ENCODE results near the gene WWP2.

WWP2 gene

GRCh38 chr16:69938981-69939820, 177.1 kb downstream of the WWP2 start:
- H3K79me2 ChIP-seq (ENCODE audit: insufficient read depth, low read depth), result no peaks in the 10 kb centered on the region
- H2AFZ ChIP-seq (ENCODE audit: low read depth), result no peak overlapping the region
- no peak overlapping the region for H3K4me3 ChIP-seq (IDR thresholded peaks at IDR 0.05; ENCODE audit: insufficient read depth, low read depth, low read length)
- no peak overlapping the region for H3K9ac ChIP-seq
- no peaks in the 10 kb centered on the region for H3K4me1 ChIP-seq (ENCODE audit: low read depth, poor library complexity, severe bottlenecking)
- H3K36me3 ChIP-seq (ENCODE audit: insufficient read depth), result no peaks in the 10 kb centered on the region
- no peaks in the 10 kb centered on the region for H3K27me3 ChIP-seq (ENCODE audit: insufficient read depth, low read depth)
- no peak overlapping the region for H3K27ac ChIP-seq
- no peak for TF ChIP-seq CTCF (conservative IDR thresholded peaks at IDR 0.05; ENCODE audit: low read depth, low read length)
- H3K4me2 ChIP-seq, result no peak overlapping the region
- H4K20me1 ChIP-seq (ENCODE audit: insufficient read depth), result no peaks in the 10 kb centered on the region

- H3K27ac ChIP-seq, result no peak overlapping the region
- no peak overlapping the region for H3K4me2 ChIP-seq
- H3K9ac ChIP-seq, result no peak overlapping the region
- no peaks in the 10 kb centered on the region for H3K79me2 ChIP-seq (ENCODE audit: insufficient read depth, low read depth)
- no peaks in the 10 kb centered on the region for H4K20me1 ChIP-seq (ENCODE audit: insufficient read depth)
- TF ChIP-seq CTCF (conservative IDR thresholded peaks at IDR 0.05; ENCODE audit: low read depth, low read length), result no peak
- no peak overlapping the region for H3K4me3 ChIP-seq (IDR thresholded peaks at IDR 0.05; ENCODE audit: insufficient read depth, low read depth, low read length)
- H2AFZ ChIP-seq (ENCODE audit: low read depth), result no peak overlapping the region
- no peaks in the 10 kb centered on the region for H3K36me3 ChIP-seq (ENCODE audit: insufficient read depth)
- no peaks in the 10 kb centered on the region for H3K27me3 ChIP-seq (ENCODE audit: insufficient read depth, low read depth)
- H3K4me1 ChIP-seq (ENCODE audit: low read depth, poor library complexity, severe bottlenecking), result no peaks in the 10 kb centered on the region
Observed at GRCh38 chr16:69939821-69940585, 177.9 kb downstream of the WWP2 start.

- Histone ChIP-seq H4K20me1 (ENCODE audit: insufficient read depth) (no peaks in the 10 kb centered on the region), H3K27ac (no peak overlapping the region), H2AFZ (ENCODE audit: low read depth) (no peak overlapping the region), H3K9ac (no peak overlapping the region), H3K27me3 (ENCODE audit: insufficient read depth, low read depth) (no peaks in the 10 kb centered on the region), H3K4me2 (no peak overlapping the region), H3K79me2 (ENCODE audit: insufficient read depth, low read depth) (no peaks in the 10 kb centered on the region), H3K4me3 (IDR thresholded peaks at IDR 0.05; ENCODE audit: insufficient read depth, low read depth, low read length) (no peak overlapping the region), H3K4me1 (ENCODE audit: low read depth, poor library complexity, severe bottlenecking) (no peaks in the 10 kb centered on the region), H3K36me3 (ENCODE audit: insufficient read depth) (no peaks in the 10 kb centered on the region)
- no peak for TF ChIP-seq CTCF (conservative IDR thresholded peaks at IDR 0.05; ENCODE audit: low read depth, low read length)
Observed at GRCh38 chr16:69940676-69941075, 178.5 kb downstream of the WWP2 start.

- Histone ChIP-seq H3K9ac (no peak overlapping the region), H3K79me2 (ENCODE audit: insufficient read depth, low read depth) (no peaks in the 10 kb centered on the region), H4K20me1 (ENCODE audit: insufficient read depth) (no peaks in the 10 kb centered on the region), H3K4me1 (ENCODE audit: low read depth, poor library complexity, severe bottlenecking) (no peaks in the 10 kb centered on the region), H3K4me2 (no peak overlapping the region), H3K27me3 (ENCODE audit: insufficient read depth, low read depth) (no peaks in the 10 kb centered on the region), H2AFZ (ENCODE audit: low read depth) (no peak overlapping the region), H3K36me3 (ENCODE audit: insufficient read depth) (no peaks in the 10 kb centered on the region), H3K27ac (no peak overlapping the region), H3K4me3 (IDR thresholded peaks at IDR 0.05; ENCODE audit: insufficient read depth, low read depth, low read length) (no peak overlapping the region)
- TF ChIP-seq CTCF (conservative IDR thresholded peaks at IDR 0.05; ENCODE audit: low read depth, low read length), result no peak
Observed at GRCh38 chr16:69941251-69942098, 179.3 kb downstream of the WWP2 start.
